SHP77 (cell line): ENCODE results near the gene SCN5A.
A peak's percentile ranks its signal among the peaks of the same experiment; 100 is the strongest.
"Not testable (repeated sequence)": the region's sequence is repeated elsewhere in the genome, so short reads cannot be mapped to it uniquely, and the experiment has no call there.

Experiments used
- DNase-seq, 2 experiments: peaks; one replicate each; lab custom pipeline; 2025; lab: John Stamatoyannopoulos, UW

The SCN5A gene

DNA sequence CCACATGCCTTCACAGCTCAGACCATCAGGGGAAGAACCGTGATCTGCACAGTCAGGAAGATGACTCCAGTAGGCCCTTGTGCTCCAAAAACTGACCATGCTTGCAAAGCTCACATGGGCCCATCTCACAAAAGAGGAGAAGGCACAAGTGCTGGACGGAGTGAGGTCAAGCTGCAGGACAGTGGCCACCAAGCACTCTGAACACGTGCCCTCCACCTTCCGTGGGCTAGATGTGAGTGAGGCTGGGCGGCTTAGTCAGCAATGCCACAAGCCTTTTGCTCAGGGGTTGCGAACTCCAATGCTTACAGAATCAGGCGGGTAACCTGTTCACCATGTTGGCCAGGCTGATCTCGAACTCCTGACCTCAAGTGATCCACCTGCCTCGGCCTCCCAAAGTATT lies 70.9 kb downstream of the SCN5A start:
- no peak for DNase-seq

DNA sequence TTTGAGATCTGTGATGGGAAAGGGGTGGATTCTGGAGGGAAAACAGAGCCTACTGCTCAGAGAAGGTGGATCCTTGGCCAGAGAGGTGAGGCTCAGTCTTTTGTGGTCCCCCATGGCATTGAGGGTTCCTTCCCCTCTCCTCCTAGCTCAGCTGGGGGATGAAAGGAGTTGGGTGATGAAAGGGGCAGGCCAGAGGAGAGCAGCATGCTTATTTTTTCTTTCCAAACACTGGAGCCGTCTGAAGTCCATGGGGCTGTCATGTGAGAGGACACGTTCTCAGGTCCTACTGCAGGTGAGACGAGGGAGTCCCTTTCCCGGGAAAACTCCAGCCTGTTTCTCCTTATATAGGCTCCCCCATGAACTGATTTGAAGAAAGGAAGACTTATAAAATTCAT lies 71.4 kb downstream of the SCN5A start:
- no peak for DNase-seq

DNA sequence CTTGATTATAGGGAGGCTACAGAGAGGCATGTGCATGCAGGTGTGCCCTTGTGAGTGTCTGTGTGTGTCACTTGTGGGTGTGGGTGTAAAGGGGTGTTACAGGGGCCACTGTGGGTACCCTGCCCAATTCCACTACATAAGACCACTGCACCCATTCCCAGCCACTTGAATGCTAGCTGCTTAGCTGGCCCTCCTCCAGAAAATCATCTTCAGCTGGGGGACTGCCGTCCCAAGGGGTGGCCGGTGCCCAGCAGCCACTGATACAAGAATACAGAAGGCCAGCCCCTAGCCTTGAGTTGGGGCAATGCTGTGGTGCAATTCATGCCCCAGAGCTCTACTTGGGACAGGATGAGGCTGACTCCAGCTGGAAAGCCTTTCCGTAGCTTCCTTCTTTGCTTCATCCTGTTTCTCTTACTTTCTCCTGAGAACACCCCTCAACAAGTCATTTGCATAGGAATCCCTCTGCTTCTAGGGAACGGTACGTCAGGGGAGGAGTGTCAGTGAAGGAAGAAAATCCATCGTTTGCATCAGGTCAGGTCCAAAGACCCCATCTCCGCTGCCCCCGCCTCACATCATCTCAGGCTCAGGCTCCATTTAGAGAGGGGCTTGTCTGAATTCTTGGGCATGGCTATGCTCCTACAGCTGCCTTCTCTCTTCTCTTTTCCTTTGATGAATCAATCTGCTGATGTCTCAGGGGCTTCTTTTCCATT lies 72.0 kb downstream of the SCN5A start:
- DNase-seq, result no peak

DNA sequence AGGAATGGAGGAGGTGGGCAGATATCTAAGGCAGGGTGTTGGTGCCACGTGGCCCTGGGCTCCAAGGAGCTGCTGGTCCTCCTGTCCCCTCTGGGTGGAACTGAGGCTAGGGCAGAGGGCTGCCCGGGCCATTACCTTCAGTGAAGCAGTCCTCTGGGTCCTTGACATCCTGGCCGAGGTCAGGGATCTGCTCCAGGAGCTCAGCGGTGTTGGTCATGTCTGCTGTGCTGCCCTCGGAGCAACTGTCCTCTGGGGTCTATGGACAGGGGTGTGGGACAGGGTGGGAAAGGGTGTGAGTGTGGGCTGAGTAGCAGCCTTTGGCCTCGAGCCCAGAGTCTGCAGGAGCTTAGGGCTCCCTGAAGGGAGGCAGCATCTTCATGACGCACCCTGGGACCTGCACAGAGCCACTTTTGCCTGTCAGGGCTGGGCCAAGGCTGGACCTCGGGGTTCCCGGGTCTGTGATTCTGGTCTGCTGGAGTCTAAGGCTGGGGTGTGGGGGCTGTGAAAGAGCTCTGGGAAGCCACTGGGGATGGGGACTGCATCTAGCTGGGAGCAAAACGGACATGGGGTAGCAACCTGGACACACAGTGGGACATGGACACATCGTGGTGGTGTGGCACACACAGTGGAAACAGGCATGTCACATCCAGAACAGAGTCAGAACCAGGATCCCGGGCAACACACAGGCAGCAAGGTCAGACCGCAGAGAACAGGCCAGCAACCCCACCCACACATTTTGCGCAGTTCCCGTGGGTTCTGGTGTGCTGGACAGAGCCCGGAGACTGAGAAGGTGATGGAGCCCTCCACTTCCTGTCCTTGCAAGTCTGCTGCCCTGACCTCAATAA lies 72.7 kb downstream of the SCN5A start:
- DNase-seq, result no peak

DNA sequence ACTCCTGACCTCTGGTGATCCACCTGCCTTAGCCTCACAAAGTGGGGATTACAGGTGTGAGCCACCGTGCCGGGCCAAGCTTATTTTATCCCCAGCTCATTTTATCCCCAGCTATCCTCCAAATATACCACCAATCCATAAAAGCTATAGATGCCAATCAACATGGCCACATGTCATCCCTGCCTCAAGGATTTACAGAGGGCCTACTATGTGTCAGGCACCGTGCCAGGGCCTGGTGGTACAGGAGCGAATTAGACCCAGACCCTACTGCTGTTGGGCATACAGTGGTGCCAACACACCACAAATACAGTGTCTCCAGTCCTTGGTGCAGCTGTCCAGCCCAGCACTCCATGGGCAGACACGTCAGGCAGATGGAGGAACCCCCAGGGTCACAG lies 73.4 kb downstream of the SCN5A start:
- DNase-seq, result no peak

DNA sequence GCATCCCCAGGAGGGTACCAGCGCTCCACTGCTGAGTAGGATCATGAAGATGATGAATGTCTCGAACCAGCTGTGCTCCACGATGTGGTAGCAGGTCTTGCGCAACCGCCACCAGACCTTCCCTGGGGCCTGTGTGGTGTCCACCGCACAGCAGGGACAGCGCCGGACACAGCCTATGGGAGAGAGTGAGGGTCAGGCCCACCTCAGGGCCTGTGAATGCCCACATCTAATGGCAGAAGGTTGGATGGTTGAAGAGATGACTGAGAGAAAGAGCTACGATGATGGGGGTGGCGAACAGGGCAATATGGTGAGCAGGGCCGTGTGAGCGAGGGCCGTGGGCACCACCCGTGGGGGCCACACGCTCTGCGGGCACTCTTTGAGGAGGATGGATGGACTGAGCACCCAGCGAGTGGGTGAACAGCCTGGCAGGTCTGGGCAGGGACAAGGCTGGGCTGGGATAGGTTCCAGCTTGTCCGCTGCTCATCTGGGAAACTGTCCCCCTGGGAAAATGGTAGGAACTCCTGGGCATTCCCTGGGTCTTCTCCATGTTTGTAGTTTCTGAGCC lies 74.1 kb downstream of the SCN5A start:
- no peak for DNase-seq

DNA sequence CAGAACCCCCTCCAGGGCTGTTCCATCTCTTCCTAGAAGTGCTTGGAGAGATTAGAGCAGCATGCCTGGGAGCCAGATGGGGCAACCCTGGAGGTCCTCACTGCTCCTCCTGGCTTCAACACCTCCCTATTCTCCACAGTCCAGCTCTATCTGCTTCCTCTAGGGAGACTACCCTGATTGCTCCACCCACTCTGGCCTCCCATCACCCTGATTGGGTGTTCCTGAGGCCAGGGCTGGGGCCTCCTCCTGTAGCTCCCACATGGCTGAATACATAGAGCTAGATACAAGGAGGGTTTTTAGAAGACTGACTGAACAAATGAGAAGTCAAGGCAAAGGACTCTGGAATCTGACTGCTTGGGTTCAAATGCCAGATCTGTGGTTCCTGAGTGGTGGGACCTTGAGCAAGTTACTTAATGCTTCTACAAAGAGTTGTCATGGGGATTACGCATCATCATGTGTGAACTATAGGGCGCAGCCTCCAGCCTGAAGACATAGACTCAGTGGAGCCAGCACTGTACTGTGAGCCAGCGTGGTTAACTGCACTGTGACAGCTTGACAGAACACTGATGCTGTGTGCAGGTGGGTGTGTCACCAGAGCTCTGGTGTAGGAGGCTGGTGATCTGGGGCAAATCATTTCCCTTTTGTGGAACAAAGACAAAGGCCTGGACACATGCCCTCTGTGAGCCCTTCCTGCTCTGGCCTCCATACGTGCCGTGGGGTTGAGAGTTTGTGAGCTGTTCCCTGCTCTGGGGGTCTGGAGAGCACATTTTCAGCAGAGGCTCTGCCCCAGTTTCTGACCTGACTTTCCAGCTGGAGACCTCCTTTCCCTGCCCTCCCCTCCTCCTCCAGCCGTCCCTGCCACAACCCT lies 74.8 kb downstream of the SCN5A start:
- DNase-seq, result no peak

DNA sequence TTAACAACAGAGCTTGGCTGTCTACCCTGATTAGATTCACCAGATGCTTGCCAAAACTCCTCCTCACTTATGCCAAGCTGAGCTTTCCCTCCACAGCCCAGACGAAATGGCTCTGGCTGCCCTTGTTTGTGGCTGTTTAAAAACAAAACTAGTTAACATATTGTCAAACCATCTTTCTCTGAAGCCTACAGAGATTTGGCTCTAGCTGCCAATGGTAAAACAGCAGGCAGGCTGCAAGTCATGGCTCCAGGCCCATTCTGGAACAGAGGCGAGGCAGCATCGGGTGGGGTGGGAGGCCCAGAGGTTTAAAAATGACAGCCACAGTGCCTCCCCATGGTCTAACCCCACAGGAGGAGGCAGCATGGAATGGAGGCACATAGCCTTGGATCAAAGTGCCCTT lies 75.9 kb downstream of the SCN5A start:
- no peak for DNase-seq

DNA sequence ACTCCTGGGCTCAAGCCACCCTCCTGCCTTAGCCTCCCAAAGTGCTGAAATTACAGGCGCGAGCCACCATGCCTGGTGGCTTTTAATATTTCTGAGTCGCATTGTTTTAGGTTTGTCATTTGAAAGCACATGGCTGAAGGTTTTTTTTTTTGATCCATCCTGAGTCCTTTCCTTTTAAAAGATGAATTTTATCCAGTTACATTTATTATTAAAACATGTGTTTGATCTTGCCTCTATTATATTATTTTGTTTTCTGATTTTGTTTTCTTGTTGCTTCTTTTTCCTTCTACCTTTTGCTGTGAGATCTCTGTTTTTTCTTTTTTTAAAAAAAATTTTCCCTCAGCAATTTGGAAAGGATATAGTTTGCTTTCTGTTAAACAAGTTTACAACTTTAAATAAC lies 76.4 kb downstream of the SCN5A start:
- no peak for DNase-seq

DNA sequence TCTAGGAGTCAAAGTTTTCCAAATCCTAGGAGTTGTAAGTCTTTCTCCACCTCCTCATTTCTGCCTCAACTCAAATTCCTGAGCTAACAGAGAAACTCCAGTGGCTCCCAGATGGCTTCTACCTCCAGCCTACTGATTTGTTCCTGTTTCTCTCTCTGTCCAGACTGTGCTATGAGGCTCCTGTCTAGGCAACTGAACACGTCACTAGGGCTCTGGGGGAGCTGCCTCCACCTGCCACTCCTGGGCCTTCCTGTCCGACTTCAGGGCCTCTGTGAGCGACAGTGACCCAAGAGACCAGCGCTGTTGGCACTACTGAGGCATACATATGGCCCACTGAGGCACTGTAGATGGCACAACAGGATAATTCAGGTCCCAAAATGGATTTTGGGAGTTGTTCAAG lies 82.0 kb downstream of the SCN5A start:
- peak in 1 of 2 experiments; percentile 1 for DNase-seq

DNA sequence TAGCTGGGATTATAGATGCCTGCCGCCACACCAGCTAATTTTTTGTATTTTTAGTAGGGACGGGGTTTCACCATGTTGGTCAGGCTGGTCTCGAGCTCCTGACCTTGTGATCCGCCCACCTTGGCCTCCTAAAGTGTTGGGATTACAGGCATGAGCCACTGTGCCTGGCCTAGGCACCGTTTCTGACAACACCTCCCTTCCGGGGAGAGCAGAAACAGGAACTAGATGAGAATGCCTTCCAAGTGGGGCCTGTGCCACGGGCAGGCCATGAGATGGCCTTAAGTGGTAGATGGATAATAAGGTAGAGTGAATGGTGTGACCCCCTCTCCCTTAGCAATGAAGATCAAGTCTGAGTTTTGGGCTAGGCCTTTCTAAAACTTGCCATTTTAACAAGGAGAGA lies 82.7 kb downstream of the SCN5A start:
- not testable (repeated sequence) for DNase-seq

DNA sequence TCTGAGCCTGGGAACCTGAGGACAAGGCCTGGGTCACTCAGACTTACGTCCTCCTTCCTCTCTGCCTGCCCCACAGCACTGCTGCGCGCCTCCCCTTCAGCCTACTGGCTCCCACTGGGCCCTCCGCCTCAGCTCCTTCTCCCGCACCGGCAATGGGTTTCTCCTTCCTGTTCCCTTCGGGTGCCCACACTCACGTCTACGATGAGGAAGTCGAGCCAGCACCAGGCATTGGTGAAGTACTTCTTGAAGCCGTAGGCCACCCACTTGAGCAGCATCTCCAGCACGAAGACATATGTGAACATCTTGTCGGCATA lies 83.3 kb downstream of the SCN5A start:
- no peak for DNase-seq

DNA sequence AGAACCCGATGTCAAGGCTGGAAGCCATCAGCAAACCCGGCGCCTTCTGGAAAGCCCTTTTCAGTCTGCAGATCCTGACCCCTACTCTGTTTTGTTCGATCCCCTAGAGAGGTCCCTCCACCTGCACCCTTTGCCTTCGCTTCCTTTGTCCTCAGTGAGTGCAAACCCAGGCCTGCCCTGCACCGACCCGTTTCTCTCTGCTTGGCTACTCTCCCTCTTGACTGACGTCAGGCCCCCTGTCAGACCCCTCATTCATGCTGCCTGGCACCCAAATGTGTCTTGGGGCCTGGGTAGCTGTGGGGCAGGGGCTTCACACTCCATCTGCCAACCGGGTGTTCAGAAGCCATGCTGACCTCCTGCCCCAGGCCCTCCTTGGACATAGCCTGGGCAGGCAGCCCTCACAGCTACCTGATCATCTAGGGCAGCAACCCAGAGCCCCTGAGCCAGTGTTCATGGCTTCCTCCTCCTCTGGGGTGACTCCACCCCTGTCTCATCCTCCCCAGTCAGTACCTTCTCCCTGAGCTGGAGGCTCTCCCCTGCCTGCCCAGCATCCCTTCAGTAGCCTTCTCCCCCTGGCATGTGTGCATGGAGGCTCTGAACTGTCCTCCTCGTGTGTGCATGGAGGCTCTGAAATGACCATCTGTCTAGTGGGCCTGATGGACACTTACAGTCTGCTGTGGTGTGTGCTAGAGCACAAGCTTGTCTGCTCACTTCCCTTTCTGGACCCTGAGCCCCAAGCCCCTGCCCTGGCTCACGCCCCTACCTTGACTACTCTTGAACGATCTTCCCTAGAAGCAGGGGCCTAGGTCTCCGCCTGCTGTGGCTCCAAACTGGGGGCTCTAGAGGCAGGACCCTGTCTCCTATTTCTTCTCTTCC lies 83.9 kb downstream of the SCN5A start:
- DNase-seq, result no peak

DNA sequence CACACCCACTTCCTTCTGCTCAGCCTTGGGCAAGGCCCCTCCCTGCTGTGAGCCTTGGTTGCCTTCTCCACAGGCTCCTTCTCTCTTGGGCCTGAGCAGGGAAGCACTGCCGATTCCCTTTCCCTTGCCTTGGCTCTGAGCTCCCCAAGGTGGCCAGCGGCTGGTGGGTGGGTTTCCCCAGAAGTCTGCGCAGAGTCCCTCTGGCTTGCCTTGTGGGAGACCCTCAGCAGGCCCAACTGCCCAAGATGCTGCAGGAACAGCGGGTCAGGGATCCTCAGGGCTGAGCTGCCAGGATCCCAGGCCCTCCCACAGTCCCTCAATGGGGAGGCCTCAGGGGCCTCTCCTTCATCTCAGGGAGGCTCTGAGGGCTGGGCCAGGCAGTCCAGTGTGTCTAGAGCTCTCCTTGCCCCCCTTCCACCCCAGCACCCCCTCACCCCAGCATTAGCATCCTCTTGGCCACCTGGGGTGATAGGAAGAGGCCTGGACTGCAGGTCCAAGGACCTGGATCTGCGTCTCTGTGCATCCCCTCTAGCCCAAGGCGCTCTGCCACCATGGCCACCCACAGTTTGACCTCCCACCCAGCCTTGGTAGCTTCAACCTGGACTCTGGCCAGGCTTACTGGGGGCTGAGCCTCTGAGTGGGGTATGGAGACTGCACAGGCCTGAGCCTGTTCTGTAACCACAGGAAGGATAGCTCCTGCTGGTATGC lies 84.7 kb downstream of the SCN5A start:
- DNase-seq, result no peak

DNA sequence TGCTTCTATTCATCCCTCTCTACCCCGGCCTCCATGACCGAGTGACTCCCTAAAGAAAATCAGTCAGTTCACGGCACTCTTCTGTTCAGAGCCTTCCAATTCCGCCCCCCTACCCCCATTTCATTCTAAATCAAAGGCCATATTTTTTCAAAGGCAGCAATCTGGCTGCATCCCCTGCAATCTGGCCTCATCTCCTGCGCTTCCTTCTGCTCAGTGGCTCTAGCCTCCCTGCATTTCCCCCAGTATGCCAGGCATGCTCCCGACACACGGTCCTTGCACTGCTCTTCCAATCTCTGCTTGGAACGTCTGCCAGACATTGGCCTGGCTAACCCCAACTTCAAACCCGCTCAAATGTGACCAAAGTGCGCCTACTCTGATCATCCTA lies 85.6 kb downstream of the SCN5A start:
- no peak for DNase-seq

DNA sequence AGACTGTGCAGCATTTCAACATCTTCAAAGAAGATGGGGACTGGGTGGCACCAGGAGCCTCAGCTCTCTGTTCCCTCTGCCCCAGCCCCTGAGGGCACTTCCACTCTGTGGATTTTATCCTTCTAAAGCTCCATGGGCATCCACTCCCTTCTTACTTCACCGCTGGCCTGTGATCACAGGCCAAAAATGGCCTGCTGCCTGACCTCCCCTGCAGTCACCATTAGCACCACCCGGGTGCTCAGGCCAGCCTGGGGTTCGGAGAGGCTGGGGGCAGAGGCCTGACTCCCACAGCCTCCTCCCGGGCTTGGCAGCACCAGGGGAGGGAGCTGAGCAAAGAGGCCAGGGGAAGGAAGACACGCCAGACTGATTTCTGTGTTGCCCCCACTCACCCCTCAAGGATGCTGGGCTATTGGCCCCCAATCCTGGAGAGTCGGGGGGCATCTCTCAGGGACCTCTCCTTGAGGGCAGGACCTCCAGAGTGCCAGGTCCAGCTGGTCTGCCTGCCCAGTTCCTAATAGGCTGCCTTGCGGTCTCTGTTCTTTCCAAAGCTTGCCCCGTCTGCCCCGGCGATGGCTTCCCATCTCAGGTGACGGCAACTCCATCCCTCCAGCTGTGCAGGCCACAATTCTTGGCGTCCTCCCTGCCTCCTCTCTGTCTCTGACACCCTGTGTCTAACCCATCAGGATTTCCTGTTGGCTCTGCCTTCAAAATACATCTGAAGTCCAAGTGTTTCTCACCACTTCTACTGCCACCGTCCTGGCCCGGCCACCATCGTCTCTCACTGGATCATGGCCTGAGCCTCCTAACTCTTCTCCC lies 86.2 kb downstream of the SCN5A start:
- no peak for DNase-seq

DNA sequence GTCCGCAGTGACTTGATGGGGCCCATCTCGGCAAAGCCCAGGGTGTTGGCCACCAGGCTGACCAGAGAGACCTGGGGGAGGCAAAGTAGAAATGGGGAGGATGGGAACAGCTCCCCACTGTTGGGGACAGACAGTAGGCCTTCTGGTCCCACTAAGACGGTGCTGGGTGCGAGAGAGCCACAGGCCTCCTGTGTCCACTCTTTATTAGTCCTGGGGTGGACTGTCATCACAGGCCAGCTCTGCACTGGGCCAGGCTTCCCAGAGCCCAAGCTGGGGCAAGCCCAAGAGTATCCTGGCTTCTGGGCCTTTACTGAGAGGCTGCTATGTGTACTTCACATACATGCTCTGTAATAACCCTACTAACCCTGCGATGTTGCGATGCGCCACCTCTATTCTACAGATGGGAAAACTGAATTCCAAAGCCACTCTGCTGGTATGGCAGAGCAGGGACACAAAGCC lies 87.0 kb downstream of the SCN5A start:
- no peak for DNase-seq

DNA sequence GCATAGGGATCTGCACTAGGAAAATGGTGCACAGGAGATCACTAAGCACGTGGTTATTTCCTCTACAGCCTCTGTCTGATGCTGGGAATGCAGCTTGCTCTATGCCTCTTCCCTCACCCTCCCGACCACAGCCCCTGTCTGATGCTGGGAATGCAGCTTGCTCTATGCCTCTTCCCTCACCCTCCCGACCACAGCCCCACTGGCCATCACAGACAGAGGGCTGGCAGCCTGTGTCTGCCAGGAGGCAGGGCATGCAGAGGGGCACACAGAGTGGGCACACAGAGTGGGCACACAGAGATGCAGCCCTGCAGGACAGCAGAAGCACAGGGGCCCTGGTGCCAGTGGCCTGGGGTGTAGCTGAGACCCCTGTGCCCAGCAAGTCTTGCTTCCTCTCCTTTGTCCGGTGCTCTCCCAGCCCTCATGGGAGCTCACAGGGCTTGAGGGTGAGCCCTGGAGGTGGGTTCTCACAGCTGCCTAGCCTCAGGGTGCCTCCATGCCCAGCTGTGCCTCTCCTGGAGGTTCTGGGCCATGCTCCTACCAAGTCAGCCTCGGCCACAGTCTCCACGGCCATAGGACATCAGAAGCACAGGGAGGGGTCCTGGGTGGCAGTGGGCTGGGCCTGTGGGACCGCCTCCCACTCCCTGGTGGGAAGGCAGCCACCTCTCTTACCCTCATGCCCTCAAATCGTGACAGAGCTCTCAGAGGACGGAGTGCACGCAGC lies 87.6 kb downstream of the SCN5A start:
- no peak for DNase-seq
